HEK293 (cell line): ENCODE results near the gene SLC7A14.

ENCODE experiments used
- KLF16 ChIP-seq: fragments of 450-650 bp; formaldehyde crosslinking; IDR thresholded peaks from 2 replicates; pipeline ENCODE4 v1.5.1; 2017; ENCODE audit warnings: missing biosample characterization, missing genetic modification characterization
- ZNF416 ChIP-seq: fragments of 450-650 bp; formaldehyde crosslinking; IDR thresholded peaks from 2 replicates; pipeline ENCODE4 v1.5.1; 2016; ENCODE audit warnings: missing biosample characterization, missing genetic modification characterization
- TF ChIP-seq, protein P1 (sequence below): fragments of 450-650 bp; formaldehyde crosslinking; IDR thresholded peaks from 2 replicates; pipeline ENCODE4 v1.5.1; 2016; ENCODE audit warnings: missing biosample characterization, missing genetic modification characterization
- TF ChIP-seq, protein P2 (sequence below): fragments of 450-650 bp; formaldehyde crosslinking; IDR thresholded peaks from 2 replicates; pipeline ENCODE4 v1.5.1; 2016; ENCODE audit warnings: missing biosample characterization, missing genetic modification characterization, low read depth
- TF ChIP-seq, protein P3 (sequence below): fragments of 450-650 bp; formaldehyde crosslinking; conservative IDR thresholded peaks from 2 replicates; pipeline ENCODE4 v1.5.1; 2016; ENCODE audit warnings: low read depth, missing biosample characterization, missing genetic modification characterization
- TF ChIP-seq, protein P4 (sequence below): fragments of 450-650 bp; formaldehyde crosslinking; IDR thresholded peaks from 2 replicates; pipeline ENCODE4 v1.5.1; 2017; ENCODE audit warnings: missing biosample characterization, missing genetic modification characterization

DNA sequence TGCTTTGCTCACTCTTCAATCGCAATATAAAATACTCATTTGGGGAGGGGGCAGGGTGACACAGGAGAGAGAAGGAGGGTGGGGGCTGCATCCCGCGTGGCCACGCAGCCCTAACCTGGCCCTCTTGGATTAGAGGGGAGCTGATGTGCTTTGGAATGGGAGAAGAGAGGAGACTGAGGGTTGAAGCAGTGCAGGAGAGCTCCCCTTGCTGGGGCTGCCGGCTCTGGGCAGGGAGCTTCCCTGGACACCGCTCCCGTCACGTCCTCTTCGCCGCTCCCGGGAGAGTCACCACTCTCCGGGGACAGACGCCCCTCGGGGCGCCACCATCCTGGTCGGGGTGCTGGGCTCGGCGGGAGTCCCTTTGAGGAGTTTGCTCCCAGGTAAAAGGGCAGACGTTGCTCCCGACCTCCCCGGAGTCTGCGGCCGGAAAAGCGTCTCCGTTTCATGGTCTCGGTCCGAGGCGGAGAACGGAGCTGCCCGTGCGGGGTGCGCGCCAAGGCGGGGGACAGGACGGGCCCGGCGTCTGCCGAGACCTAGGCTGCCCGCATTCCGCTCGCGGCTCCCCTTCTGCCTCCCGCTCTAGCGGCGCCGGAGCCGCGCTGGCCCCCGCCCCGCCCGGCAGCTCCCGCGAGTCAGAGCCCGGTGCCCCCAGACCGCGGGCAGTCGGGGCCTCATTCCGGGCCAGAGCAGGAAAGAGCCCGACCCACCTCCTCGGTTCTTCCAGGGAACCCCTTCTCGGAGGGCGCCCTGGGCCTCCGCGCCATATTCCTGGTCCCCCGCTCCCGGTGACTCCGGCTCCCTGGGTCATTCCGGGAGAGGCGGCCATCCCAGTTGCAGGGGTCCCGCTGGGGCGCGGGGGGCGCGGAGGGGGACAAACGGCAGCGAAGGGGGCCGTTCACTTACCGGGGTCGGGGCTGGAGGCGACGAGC, 603 bp downstream of the SLC7A14 start:
- no peak for TF ChIP-seq KLF16 (tag by site-specific recombination)
- TF ChIP-seq, protein P1, sequence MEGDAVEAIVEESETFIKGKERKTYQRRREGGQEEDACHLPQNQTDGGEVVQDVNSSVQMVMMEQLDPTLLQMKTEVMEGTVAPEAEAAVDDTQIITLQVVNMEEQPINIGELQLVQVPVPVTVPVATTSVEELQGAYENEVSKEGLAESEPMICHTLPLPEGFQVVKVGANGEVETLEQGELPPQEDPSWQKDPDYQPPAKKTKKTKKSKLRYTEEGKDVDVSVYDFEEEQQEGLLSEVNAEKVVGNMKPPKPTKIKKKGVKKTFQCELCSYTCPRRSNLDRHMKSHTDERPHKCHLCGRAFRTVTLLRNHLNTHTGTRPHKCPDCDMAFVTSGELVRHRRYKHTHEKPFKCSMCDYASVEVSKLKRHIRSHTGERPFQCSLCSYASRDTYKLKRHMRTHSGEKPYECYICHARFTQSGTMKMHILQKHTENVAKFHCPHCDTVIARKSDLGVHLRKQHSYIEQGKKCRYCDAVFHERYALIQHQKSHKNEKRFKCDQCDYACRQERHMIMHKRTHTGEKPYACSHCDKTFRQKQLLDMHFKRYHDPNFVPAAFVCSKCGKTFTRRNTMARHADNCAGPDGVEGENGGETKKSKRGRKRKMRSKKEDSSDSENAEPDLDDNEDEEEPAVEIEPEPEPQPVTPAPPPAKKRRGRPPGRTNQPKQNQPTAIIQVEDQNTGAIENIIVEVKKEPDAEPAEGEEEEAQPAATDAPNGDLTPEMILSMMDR (tag by site-specific recombination): no peak
- TF ChIP-seq, protein P2, sequence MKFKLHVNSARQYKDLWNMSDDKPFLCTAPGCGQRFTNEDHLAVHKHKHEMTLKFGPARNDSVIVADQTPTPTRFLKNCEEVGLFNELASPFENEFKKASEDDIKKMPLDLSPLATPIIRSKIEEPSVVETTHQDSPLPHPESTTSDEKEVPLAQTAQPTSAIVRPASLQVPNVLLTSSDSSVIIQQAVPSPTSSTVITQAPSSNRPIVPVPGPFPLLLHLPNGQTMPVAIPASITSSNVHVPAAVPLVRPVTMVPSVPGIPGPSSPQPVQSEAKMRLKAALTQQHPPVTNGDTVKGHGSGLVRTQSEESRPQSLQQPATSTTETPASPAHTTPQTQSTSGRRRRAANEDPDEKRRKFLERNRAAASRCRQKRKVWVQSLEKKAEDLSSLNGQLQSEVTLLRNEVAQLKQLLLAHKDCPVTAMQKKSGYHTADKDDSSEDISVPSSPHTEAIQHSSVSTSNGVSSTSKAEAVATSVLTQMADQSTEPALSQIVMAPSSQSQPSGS (tag by site-specific recombination): no peak
- TF ChIP-seq, protein P3, sequence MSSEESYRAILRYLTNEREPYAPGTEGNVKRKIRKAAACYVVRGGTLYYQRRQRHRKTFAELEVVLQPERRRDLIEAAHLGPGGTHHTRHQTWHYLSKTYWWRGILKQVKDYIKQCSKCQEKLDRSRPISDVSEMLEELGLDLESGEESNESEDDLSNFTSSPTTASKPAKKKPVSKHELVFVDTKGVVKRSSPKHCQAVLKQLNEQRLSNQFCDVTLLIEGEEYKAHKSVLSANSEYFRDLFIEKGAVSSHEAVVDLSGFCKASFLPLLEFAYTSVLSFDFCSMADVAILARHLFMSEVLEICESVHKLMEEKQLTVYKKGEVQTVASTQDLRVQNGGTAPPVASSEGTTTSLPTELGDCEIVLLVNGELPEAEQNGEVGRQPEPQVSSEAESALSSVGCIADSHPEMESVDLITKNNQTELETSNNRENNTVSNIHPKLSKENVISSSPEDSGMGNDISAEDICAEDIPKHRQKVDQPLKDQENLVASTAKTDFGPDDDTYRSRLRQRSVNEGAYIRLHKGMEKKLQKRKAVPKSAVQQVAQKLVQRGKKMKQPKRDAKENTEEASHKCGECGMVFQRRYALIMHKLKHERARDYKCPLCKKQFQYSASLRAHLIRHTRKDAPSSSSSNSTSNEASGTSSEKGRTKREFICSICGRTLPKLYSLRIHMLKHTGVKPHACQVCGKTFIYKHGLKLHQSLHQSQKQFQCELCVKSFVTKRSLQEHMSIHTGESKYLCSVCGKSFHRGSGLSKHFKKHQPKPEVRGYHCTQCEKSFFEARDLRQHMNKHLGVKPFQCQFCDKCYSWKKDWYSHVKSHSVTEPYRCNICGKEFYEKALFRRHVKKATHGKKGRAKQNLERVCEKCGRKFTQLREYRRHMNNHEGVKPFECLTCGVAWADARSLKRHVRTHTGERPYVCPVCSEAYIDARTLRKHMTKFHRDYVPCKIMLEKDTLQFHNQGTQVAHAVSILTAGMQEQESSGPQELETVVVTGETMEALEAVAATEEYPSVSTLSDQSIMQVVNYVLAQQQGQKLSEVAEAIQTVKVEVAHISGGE (tag by site-specific recombination): no peak
- TF ChIP-seq, protein P4, sequence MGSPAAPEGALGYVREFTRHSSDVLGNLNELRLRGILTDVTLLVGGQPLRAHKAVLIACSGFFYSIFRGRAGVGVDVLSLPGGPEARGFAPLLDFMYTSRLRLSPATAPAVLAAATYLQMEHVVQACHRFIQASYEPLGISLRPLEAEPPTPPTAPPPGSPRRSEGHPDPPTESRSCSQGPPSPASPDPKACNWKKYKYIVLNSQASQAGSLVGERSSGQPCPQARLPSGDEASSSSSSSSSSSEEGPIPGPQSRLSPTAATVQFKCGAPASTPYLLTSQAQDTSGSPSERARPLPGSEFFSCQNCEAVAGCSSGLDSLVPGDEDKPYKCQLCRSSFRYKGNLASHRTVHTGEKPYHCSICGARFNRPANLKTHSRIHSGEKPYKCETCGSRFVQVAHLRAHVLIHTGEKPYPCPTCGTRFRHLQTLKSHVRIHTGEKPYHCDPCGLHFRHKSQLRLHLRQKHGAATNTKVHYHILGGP (tag by site-specific recombination): no peak
- no peak for TF ChIP-seq ZNF416 (tag by site-specific recombination)
